ENCODE measurements around the gene TRPM2. TPM values are rescaled to one million over a fixed set of nuclear protein-coding genes. Genes with fewer than 3 reads are reported as not detected.

Gene TRPM2
- total and polyA plus RNA-seq, 2 of the 8 experiments (the other 6 are each of a cell fraction or from before 2014, with no cell fraction given): 0.27 to 0.28 TPM

DNA sequence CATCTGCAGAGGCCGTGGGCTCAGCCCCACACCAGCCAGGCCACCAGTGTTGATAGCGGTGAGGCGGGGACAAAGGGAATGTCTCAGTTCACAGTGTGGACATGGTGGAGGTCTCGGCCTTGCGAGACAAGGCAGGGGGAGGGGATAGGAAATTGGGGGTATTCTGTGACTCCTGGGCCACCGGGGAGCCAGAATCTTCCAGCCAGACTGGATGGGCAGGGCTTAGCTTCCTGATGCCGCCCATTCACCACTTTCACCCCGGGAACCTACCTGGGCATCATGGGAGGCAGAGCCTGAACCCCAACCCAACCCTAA, 107.0 kb downstream of the TRPM2 start (continued):
- TF ChIP-seq, protein P1, sequence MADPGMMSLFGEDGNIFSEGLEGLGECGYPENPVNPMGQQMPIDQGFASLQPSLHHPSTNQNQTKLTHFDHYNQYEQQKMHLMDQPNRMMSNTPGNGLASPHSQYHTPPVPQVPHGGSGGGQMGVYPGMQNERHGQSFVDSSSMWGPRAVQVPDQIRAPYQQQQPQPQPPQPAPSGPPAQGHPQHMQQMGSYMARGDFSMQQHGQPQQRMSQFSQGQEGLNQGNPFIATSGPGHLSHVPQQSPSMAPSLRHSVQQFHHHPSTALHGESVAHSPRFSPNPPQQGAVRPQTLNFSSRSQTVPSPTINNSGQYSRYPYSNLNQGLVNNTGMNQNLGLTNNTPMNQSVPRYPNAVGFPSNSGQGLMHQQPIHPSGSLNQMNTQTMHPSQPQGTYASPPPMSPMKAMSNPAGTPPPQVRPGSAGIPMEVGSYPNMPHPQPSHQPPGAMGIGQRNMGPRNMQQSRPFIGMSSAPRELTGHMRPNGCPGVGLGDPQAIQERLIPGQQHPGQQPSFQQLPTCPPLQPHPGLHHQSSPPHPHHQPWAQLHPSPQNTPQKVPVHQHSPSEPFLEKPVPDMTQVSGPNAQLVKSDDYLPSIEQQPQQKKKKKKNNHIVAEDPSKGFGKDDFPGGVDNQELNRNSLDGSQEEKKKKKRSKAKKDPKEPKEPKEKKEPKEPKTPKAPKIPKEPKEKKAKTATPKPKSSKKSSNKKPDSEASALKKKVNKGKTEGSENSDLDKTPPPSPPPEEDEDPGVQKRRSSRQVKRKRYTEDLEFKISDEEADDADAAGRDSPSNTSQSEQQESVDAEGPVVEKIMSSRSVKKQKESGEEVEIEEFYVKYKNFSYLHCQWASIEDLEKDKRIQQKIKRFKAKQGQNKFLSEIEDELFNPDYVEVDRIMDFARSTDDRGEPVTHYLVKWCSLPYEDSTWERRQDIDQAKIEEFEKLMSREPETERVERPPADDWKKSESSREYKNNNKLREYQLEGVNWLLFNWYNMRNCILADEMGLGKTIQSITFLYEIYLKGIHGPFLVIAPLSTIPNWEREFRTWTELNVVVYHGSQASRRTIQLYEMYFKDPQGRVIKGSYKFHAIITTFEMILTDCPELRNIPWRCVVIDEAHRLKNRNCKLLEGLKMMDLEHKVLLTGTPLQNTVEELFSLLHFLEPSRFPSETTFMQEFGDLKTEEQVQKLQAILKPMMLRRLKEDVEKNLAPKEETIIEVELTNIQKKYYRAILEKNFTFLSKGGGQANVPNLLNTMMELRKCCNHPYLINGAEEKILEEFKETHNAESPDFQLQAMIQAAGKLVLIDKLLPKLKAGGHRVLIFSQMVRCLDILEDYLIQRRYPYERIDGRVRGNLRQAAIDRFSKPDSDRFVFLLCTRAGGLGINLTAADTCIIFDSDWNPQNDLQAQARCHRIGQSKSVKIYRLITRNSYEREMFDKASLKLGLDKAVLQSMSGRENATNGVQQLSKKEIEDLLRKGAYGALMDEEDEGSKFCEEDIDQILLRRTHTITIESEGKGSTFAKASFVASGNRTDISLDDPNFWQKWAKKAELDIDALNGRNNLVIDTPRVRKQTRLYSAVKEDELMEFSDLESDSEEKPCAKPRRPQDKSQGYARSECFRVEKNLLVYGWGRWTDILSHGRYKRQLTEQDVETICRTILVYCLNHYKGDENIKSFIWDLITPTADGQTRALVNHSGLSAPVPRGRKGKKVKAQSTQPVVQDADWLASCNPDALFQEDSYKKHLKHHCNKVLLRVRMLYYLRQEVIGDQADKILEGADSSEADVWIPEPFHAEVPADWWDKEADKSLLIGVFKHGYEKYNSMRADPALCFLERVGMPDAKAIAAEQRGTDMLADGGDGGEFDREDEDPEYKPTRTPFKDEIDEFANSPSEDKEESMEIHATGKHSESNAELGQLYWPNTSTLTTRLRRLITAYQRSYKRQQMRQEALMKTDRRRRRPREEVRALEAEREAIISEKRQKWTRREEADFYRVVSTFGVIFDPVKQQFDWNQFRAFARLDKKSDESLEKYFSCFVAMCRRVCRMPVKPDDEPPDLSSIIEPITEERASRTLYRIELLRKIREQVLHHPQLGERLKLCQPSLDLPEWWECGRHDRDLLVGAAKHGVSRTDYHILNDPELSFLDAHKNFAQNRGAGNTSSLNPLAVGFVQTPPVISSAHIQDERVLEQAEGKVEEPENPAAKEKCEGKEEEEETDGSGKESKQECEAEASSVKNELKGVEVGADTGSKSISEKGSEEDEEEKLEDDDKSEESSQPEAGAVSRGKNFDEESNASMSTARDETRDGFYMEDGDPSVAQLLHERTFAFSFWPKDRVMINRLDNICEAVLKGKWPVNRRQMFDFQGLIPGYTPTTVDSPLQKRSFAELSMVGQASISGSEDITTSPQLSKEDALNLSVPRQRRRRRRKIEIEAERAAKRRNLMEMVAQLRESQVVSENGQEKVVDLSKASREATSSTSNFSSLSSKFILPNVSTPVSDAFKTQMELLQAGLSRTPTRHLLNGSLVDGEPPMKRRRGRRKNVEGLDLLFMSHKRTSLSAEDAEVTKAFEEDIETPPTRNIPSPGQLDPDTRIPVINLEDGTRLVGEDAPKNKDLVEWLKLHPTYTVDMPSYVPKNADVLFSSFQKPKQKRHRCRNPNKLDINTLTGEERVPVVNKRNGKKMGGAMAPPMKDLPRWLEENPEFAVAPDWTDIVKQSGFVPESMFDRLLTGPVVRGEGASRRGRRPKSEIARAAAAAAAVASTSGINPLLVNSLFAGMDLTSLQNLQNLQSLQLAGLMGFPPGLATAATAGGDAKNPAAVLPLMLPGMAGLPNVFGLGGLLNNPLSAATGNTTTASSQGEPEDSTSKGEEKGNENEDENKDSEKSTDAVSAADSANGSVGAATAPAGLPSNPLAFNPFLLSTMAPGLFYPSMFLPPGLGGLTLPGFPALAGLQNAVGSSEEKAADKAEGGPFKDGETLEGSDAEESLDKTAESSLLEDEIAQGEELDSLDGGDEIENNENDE (IDR thresholded peaks at IDR 0.05; ENCODE audit: insufficient replicate concordance, low read length): no peak

Measured in H1 (cell line).